H1 (cell line): ENCODE measurements around the gene S1PR1. TPM values are rescaled to one million over a fixed set of nuclear protein-coding genes. Genes with fewer than 3 reads are reported as not detected.

ENCODE experiments used
- ASH2L ChIP-seq: fragments of 200-600, 300-600 bp; sonication (generic); IDR thresholded peaks from one replicate; pipeline ENCODE4 v1.7.1; 2017; ENCODE audit warnings: low read length
- GABPA ChIP-seq: IDR thresholded peaks from 2 replicates; pipeline ENCODE4 v1.6.1; 2011; ENCODE audit warnings: mild to moderate bottlenecking, low read length, moderate library complexity, borderline replicate concordance; ENCODE audit not compliant: insufficient read depth
- HDAC6 ChIP-seq: IDR thresholded peaks from one replicate; pipeline ENCODE4 v1.7.1; 2012; ENCODE audit warnings: low read depth, mild to moderate bottlenecking, inconsistent platforms, low read length, moderate library complexity
- KDM5A ChIP-seq: fragments of 200-600 bp; IDR thresholded peaks from 2 replicates; pipeline ENCODE4 v1.7.1; 2012; ENCODE audit warnings: mild to moderate bottlenecking, low read length, inconsistent platforms, mixed read lengths
- POLR2A ChIP-seq, 2 experiments: IDR thresholded peaks; 1 replicate in 1 of 2; 2 replicates in 1 of 2; pipeline ENCODE4 v1.6.1; 2011; ENCODE audit warnings: low read depth in 2 of 2, low read length in 2 of 2, mild to moderate bottlenecking in 2 of 2; ENCODE audit errors: control extremely low read depth in 1 of 2
- RNF2 ChIP-seq: fragments of 200-900, 300-1000 bp; sonication (generic); IDR thresholded peaks from 2 replicates; pipeline ENCODE4 v1.7.1; 2016; ENCODE audit warnings: borderline replicate concordance, low read depth, mild to moderate bottlenecking, antibody characterized with exemption, low read length; ENCODE audit not compliant: poor library complexity, severe bottlenecking; ENCODE audit errors: missing control alignments
- SIX5 ChIP-seq: IDR thresholded peaks from 2 replicates; pipeline ENCODE4 v1.6.1; 2011; ENCODE audit warnings: mild to moderate bottlenecking, low read depth, low read length
- TAF7 ChIP-seq: optimal IDR thresholded peaks from 2 replicates; pipeline ENCODE3; 2011; ENCODE audit warnings: low read depth, mild to moderate bottlenecking, inconsistent platforms, low read length, moderate library complexity, borderline replicate concordance
- polyA plus RNA-seq, 7 experiments: library from polyadenylated mRNA; depleted of rRNA in 3 of 7; stranded (reverse) in 5 of 7; unstranded in 2 of 7; fragments of >200 nt in 5 of 7; fragments of 200-250 nt in 2 of 7; gene quantifications; 1 replicate in 5 of 7; 2 replicates in 1 of 7; 4 replicates in 1 of 7; pipeline versions ENCODE4 v1.2.1 to v1.2.3, GENCODE V29; 2011 to 2013; ENCODE audit warnings: missing spikeins in 2 of 7, mixed read lengths in 2 of 7
- total RNA-seq: library from RNA; stranded (reverse); fragmentation: NEBNext Ultra II Directional; extraction: Animal tissue kit (Norgen Biotek cat#: 25700); gene quantifications from 2 replicates; pipeline ENCODE4 v1.2.1, GENCODE V29; 2021

S1PR1 gene
- total and polyA plus RNA-seq, 2 of the 8 experiments (the other 6 are each of a cell fraction or from before 2014, with no cell fraction given) = 3.5 to 5.5 TPM

GRCh38 chr1:101237229-101237837 is 514 bp downstream of the S1PR1 start (continued):
- no peak for TF ChIP-seq ASH2L
- no peak for TF ChIP-seq KDM5A
- TF ChIP-seq POLR2A (IDR thresholded peaks at IDR 0.05; ENCODE audit: control extremely low read depth in 1 of 2, low read depth in 2 of 2, low read length in 2 of 2) = no peak
- no peak for TF ChIP-seq HDAC6
- no peak for TF ChIP-seq SIX5
- no peak for TF ChIP-seq TAF7
- TF ChIP-seq RNF2 = peak; percentile 33
- TF ChIP-seq GABPA = no peak
- TF ChIP-seq, all 59 proteins: peak for 3
